Kidney (tissue), 14 donors: ENCODE results near the gene PDILT. TPM values are rescaled to one million over a fixed set of nuclear protein-coding genes. Genes with fewer than 3 reads are reported as not detected.

Experiments
- DNase-seq, 5 donors: peaks; one replicate each; pipeline ENCODE4 v3.0.0-alpha.2; 2013 to 2020
- FAIRE-seq: peaks from 2 replicates; lab custom pipeline; 2012; peaks lifted over from hg19 to GRCh38; lab: Jason Lieb, UNC
- H3K27ac ChIP-seq, 2 donors: one replicate each; pipeline ENCODE4 v1.7.0; 2013; ENCODE audit warnings: low read depth in 2 of 2, low read length in 2 of 2, inconsistent platforms in 1 of 2
- H3K27me3 ChIP-seq: one replicate; pipeline ENCODE4 v1.7.1; 2013; ENCODE audit warnings: low read length, inconsistent platforms; ENCODE audit not compliant: control insufficient read depth, insufficient read depth
- H3K36me3 ChIP-seq, 3 donors: one replicate each; pipeline versions ENCODE4 v1.7.0 to v1.7.1; 2013; ENCODE audit warnings: low read length in 3 of 3, control low read depth in 1 of 3, inconsistent platforms in 1 of 3; ENCODE audit not compliant: insufficient read depth in 3 of 3, control insufficient read depth in 2 of 3
- H3K4me1 ChIP-seq, 3 donors: one replicate each; pipeline versions ENCODE4 v1.7.0 to v1.7.1; 2013; ENCODE audit warnings: low read length in 3 of 3, inconsistent platforms in 1 of 3, low read depth in 1 of 3; ENCODE audit not compliant: control insufficient read depth in 2 of 3, insufficient read depth in 2 of 3
- H3K4me3 ChIP-seq, 3 donors: one replicate each; pipeline versions ENCODE4 v1.7.0 to v1.8.1; 2013; ENCODE audit warnings: low read length in 3 of 3, control low read depth in 1 of 3, inconsistent platforms in 1 of 3
- H3K9ac ChIP-seq, 3 donors: one replicate each; pipeline versions ENCODE4 v1.7.0 to v1.7.1; 2013; ENCODE audit warnings: low read length in 3 of 3, control low read depth in 1 of 3, inconsistent platforms in 1 of 3
- H3K9me3 ChIP-seq, 3 donors: one replicate each; pipeline versions ENCODE4 v1.7.0 to v1.7.1; 2013; ENCODE audit warnings: low read length in 3 of 3, control low read depth in 1 of 3, inconsistent platforms in 1 of 3; ENCODE audit not compliant: control insufficient read depth in 2 of 3, insufficient read depth in 1 of 3
- intact Hi-C: fragments of 100-400 bp; cut with DNase I; formaldehyde crosslinking; loops from one replicate; pipeline ENCODE4 v1.11.1; 2022
- polyA plus RNA-seq: library from polyadenylated mRNA; stranded (reverse); fragments of 350-450 nt; fragmentation: Illumina TruSeq; extraction: RNeasy Lipid Tissue Mini Kit (QIAGEN cat#74804); gene quantifications from one replicate; pipeline ENCODE4 v1.2.3, GENCODE V29; 2014; ENCODE audit warnings: low read depth, low replicate concordance; ENCODE audit not compliant: insufficient read depth
- total RNA-seq: library from RNA; stranded (reverse); fragmentation: NEBNext Ultra II Directional; extraction: Animal tissue kit (Norgen Biotek cat#: 25700); gene quantifications from one replicate; pipeline ENCODE4 v1.2.1, GENCODE V29; 2021
- TF ChIP-seq, protein P1 (sequence below): IDR thresholded peaks from 3 replicates; pipeline ENCODE4 v1.5.1; 2012; ENCODE audit warnings: mild to moderate bottlenecking, moderate library complexity, borderline replicate concordance; ENCODE audit not compliant: insufficient read depth; ENCODE audit errors: extremely low read depth
- donor health status: control.
- donor health status: control.
- donor health status: control.
- donor health status: control.
- donor health status: control.
- donor health status: DM: yes; HTN: yes; CAD: no.
- donor health status: Normal renal cell carcinoma (clear cell type).

Gene PDILT
- total and polyA plus RNA-seq, 2 donors from 2014 or later: not detected

DNA sequence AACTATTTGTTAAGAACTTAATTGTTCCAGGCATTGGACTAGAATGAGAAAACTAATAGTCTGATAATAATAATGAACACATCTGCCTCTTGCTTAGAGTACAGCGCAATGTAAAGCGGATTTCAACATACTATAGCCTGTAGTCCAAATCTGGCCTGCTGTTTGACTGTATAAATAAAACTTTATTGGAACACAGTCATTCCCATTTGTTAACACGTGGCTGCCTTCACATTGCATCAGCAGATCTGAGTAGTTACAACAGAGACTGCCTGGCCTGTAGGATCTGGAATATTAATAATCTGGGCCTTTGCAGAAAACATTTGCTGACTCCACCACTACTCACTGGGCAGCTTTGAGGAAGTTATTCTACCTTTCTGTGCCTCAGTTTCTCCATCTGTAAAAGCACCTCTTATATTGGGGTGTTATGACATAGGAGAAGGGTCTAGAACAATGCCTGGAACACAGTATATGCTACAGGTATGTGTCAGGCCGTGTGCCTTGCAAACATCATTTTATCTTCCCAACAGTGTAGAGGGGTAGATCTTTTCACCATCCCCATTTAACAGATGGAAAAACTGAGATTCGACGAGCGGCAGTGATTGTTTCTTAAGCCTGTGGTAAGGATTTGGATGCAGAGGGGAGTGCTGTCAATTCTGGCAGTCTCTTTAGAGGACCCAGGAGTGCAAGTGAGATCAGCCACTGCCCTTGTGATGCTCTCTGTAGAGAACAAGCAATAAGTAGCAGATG lies 22.2 kb downstream of the PDILT start:
- H3K9me3 ChIP-seq: no peaks in the 10 kb centered on the region
- intact Hi-C loops: loop anchor here (10.0 kb wide), 1 partner anchor 478 kb away; no protein-coding TSS in a partner anchor
- FAIRE-seq (no peak), DNase-seq (no peak)
- H3K4me3 ChIP-seq: no peak overlapping the region
- H3K4me1 ChIP-seq: no peaks in the 10 kb centered on the region
- H3K27me3 ChIP-seq: no peaks in the 10 kb centered on the region
- no peak overlapping the region for H3K9ac ChIP-seq
- H3K27ac ChIP-seq: no peak overlapping the region
- no peaks in the 10 kb centered on the region for H3K36me3 ChIP-seq
- TF ChIP-seq, protein P1, sequence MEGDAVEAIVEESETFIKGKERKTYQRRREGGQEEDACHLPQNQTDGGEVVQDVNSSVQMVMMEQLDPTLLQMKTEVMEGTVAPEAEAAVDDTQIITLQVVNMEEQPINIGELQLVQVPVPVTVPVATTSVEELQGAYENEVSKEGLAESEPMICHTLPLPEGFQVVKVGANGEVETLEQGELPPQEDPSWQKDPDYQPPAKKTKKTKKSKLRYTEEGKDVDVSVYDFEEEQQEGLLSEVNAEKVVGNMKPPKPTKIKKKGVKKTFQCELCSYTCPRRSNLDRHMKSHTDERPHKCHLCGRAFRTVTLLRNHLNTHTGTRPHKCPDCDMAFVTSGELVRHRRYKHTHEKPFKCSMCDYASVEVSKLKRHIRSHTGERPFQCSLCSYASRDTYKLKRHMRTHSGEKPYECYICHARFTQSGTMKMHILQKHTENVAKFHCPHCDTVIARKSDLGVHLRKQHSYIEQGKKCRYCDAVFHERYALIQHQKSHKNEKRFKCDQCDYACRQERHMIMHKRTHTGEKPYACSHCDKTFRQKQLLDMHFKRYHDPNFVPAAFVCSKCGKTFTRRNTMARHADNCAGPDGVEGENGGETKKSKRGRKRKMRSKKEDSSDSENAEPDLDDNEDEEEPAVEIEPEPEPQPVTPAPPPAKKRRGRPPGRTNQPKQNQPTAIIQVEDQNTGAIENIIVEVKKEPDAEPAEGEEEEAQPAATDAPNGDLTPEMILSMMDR: no peak

DNA sequence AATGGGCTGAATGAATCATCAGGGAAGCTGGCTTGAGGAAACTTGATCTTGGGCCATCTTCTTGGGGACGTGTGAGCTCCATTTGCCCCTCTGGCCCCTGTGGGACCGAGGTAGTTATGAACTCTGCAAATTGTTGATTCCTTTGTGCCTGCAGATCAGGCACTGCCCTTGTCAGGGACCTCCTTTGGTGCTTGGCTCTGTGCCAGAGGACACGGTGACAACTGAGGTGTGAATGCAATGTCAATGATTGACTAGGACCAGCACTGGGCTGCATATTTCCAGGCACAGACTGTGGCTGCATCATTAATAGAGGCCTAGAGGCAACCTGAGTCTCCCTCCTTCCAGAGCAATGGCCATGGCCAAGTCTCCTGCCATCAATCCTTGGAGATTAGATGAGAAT lies 23.8 kb downstream of the PDILT start:
- Histone ChIP-seq H3K27me3 (no peaks in the 10 kb centered on the region), H3K36me3 (no peaks in the 10 kb centered on the region), H3K9me3 (no peaks in the 10 kb centered on the region), H3K4me3 (no peak overlapping the region), H3K4me1 (no peaks in the 10 kb centered on the region), H3K9ac (no peak overlapping the region), H3K27ac (no peak overlapping the region)
- intact Hi-C loops: loop anchor here (10.0 kb wide), 1 partner anchor 476 kb away; no protein-coding TSS in a partner anchor
- TF ChIP-seq, protein P1: no peak
- FAIRE-seq (no peak), DNase-seq (peak; percentile 47 to 87 (median 70))

DNA sequence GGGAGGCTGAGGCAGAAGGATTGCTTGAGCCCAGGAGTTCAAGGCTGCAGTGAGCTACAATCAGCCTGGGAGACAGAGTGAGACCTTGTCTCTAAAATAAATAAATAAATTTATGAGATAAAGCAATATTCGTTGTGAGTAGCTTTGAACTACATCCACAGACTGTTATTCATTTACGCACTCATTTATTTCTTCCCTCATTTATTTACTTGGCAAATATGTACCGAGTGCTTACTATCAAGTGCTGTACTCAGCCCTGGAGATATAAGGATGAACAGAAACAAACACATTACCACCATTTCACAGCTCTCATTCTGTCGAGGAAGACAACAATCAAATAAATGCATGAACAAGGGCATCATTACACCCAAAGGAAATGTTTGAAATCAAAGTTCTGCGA lies 27.4 kb downstream of the PDILT start:
- FAIRE-seq (no peak), DNase-seq (no peak)
- H3K36me3 ChIP-seq: no peaks in the 10 kb centered on the region
- intact Hi-C loops: no loop called here
- no peaks in the 10 kb centered on the region for H3K27me3 ChIP-seq
- peaks cover 0 to 4% (median 0%) of the 10 kb centered on the region in 3 donors for H3K9me3 ChIP-seq
- no peak overlapping the region for H3K9ac ChIP-seq
- H3K4me3 ChIP-seq: no peak overlapping the region
- H3K27ac ChIP-seq: no peak overlapping the region
- TF ChIP-seq, protein P1: no peak
- H3K4me1 ChIP-seq: no peaks in the 10 kb centered on the region
